HEK293 (cell line): ENCODE results near the gene SVOPL.

Source experiments
- CTCF ChIA-PET: fragments of 350-600 bp; formaldehyde crosslinking; extraction: SDS; loops from one replicate; lab custom pipeline; 2021; ENCODE audit warnings: antibody characterized with exemption; lab: Yijun Ruan, JAX
- POLR2A ChIA-PET: fragments of 300-600 bp; formaldehyde crosslinking; extraction: SDS; loops from one replicate; lab custom pipeline; 2020; ENCODE audit warnings: antibody characterized with exemption, inconsistent platforms; lab: Yijun Ruan, JAX
- H3K27ac ChIP-seq: fragments of 200-500 bp; sonication (Bioruptor generic); 2 replicates; pipeline ENCODE4 v1.5.1; 2014; ENCODE audit warnings: low read depth, low read length, control low read depth, inconsistent platforms; ENCODE audit errors: extremely low read depth
- H3K36me3 ChIP-seq, 2 experiments: fragments of 200-500 bp in 1 of 2; sonication (Bioruptor generic) in 1 of 2; 1 replicate in 1 of 2; 2 replicates in 1 of 2; pipeline ENCODE4 v1.5.1; 2014 to 2017; ENCODE audit warnings: inconsistent platforms in 2 of 2, low read length in 2 of 2; ENCODE audit not compliant: control insufficient read depth in 2 of 2, insufficient read depth in 1 of 2
- H3K4me1 ChIP-seq: fragments of 200-500 bp; sonication (Bioruptor generic); 2 replicates; pipeline ENCODE4 v1.5.1; 2014; ENCODE audit warnings: mild to moderate bottlenecking, low read length, inconsistent platforms; ENCODE audit not compliant: control insufficient read depth, insufficient read depth
- H3K4me3 ChIP-seq: 2 replicates; pipeline ENCODE4 v1.5.1; 2011; ENCODE audit warnings: low read depth, mild to moderate bottlenecking, control low read depth, low read length, moderate library complexity
- H3K9me3 ChIP-seq: fragments of 200-500 bp; sonication (Bioruptor generic); 2 replicates; pipeline ENCODE4 v1.5.1; 2014; ENCODE audit warnings: low read depth, low read length, inconsistent platforms; ENCODE audit not compliant: control insufficient read depth, insufficient read depth
- BCL11B ChIP-seq: fragments of 450-650 bp; formaldehyde crosslinking; IDR thresholded peaks from 2 replicates; pipeline ENCODE4 v1.5.1; 2016; ENCODE audit warnings: low read depth, missing biosample characterization, missing genetic modification characterization
- KLF1 ChIP-seq: fragments of 450-650 bp; formaldehyde crosslinking; IDR thresholded peaks from 2 replicates; pipeline ENCODE4 v1.5.1; 2016; ENCODE audit warnings: missing biosample characterization, missing genetic modification characterization
- KLF7 ChIP-seq: fragments of 450-650 bp; formaldehyde crosslinking; IDR thresholded peaks from 2 replicates; pipeline ENCODE4 v1.5.1; 2016; ENCODE audit warnings: missing biosample characterization, missing genetic modification characterization, borderline replicate concordance
- MEIS1 ChIP-seq: sonication (generic); formaldehyde crosslinking; IDR thresholded peaks from 2 replicates; pipeline ENCODE4 v1.8.1; 2022; ENCODE audit warnings: missing genetic modification reagents, mild to moderate bottlenecking, borderline replicate concordance
- SETDB1 ChIP-seq: IDR thresholded peaks from one replicate; pipeline ENCODE4 v1.6.1; 2017; ENCODE audit warnings: mild to moderate bottlenecking, low read length, moderate library complexity, mixed read lengths; ENCODE audit not compliant: insufficient read length
- ZBTB1 ChIP-seq: fragments of 450-650 bp; formaldehyde crosslinking; IDR thresholded peaks from 2 replicates; pipeline ENCODE4 v1.5.1; 2016; ENCODE audit warnings: missing biosample characterization, missing genetic modification characterization
- ZNF157 ChIP-seq: fragments of 450-650 bp; formaldehyde crosslinking; IDR thresholded peaks from 2 replicates; pipeline ENCODE4 v1.5.1; 2016; ENCODE audit warnings: missing biosample characterization, missing genetic modification characterization
- ZNF341 ChIP-seq: fragments of 450-650 bp; formaldehyde crosslinking; IDR thresholded peaks from 2 replicates; pipeline ENCODE4; 2016; ENCODE audit warnings: low read depth, missing biosample characterization, missing genetic modification characterization
- ZNF366 ChIP-seq: fragments of 450-650 bp; formaldehyde crosslinking; conservative IDR thresholded peaks from 2 replicates; pipeline ENCODE4 v1.5.1; 2016; ENCODE audit warnings: missing biosample characterization, missing genetic modification characterization
- ZNF391 ChIP-seq: fragments of 450-650 bp; formaldehyde crosslinking; IDR thresholded peaks from 2 replicates; pipeline ENCODE4 v1.5.1; 2016; ENCODE audit warnings: low read depth, missing biosample characterization, missing genetic modification characterization, borderline replicate concordance
- ZNF394 ChIP-seq: fragments of 450-650 bp; formaldehyde crosslinking; IDR thresholded peaks from 2 replicates; pipeline ENCODE4 v1.5.1; 2016; ENCODE audit warnings: missing biosample characterization, missing genetic modification characterization, mild to moderate bottlenecking, moderate library complexity, borderline replicate concordance
- ZNF416 ChIP-seq: fragments of 450-650 bp; formaldehyde crosslinking; IDR thresholded peaks from 2 replicates; pipeline ENCODE4 v1.5.1; 2016; ENCODE audit warnings: missing biosample characterization, missing genetic modification characterization
- ZNF561 ChIP-seq: fragments of 450-650 bp; IDR thresholded peaks from 2 replicates; pipeline ENCODE4 v1.5.1; 2018; ENCODE audit warnings: missing biosample characterization, missing genetic modification characterization, borderline replicate concordance
- ZNF623 ChIP-seq: fragments of 450-650 bp; formaldehyde crosslinking; IDR thresholded peaks from 2 replicates; pipeline ENCODE4 v1.5.1; 2016; ENCODE audit warnings: missing biosample characterization, missing genetic modification characterization
- ZNF660 ChIP-seq: fragments of 450-650 bp; IDR thresholded peaks from 2 replicates; pipeline ENCODE4 v1.5.1; 2018; ENCODE audit warnings: missing biosample characterization, mild to moderate bottlenecking, missing genetic modification characterization
- ZNF777 ChIP-seq: fragments of 450-650 bp; formaldehyde crosslinking; IDR thresholded peaks from 2 replicates; pipeline ENCODE4 v1.5.1; 2017; ENCODE audit warnings: missing biosample characterization, missing genetic modification characterization, borderline replicate concordance
- ZNF837 ChIP-seq: fragments of 450-650 bp; formaldehyde crosslinking; IDR thresholded peaks from 2 replicates; pipeline ENCODE4 v1.5.1; 2016; ENCODE audit warnings: missing biosample characterization, missing genetic modification characterization
- ZNF843 ChIP-seq: fragments of 450-650 bp; formaldehyde crosslinking; IDR thresholded peaks from 2 replicates; pipeline ENCODE4 v1.5.1; 2016; ENCODE audit warnings: missing biosample characterization, missing genetic modification characterization
- TF ChIP-seq, protein P1 (sequence below): fragments of 450-650 bp; formaldehyde crosslinking; IDR thresholded peaks from 2 replicates; pipeline ENCODE4 v1.5.1; 2016; ENCODE audit warnings: missing biosample characterization, missing genetic modification characterization, borderline replicate concordance
- TF ChIP-seq, protein P2 (sequence below): fragments of 450-650 bp; formaldehyde crosslinking; IDR thresholded peaks from 2 replicates; pipeline ENCODE4 v1.5.1; 2016; ENCODE audit warnings: missing biosample characterization, missing genetic modification characterization
- TF ChIP-seq, protein P3 (sequence below): fragments of 450-650 bp; formaldehyde crosslinking; IDR thresholded peaks from 2 replicates; pipeline ENCODE4 v1.5.1; 2016; ENCODE audit warnings: missing biosample characterization, missing genetic modification characterization

The SVOPL gene

DNA sequence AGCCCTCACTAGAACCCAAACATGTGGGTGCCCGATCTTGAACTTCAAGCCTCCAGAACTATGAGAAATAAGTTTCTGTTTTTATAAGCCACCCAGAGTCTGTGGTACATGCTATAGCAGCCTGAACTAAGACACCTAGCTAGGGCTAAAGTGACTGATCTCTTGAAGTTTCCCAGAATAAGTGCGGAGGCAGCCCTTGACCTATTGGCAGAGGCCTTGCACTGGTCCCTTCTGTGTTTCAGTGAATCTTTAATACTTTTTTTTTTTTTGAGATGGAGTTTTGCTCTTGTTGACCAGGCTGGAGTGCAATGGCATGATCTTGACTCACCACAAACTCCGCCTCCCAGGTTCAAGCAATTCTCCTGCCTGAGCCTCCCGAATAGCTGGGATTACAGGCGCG lies 85.1 kb downstream of the SVOPL start:
- no peaks in the 10 kb centered on the region for H3K4me1 ChIP-seq
- no peaks in the 10 kb centered on the region for H3K36me3 ChIP-seq
- TF ChIP-seq, protein P1, sequence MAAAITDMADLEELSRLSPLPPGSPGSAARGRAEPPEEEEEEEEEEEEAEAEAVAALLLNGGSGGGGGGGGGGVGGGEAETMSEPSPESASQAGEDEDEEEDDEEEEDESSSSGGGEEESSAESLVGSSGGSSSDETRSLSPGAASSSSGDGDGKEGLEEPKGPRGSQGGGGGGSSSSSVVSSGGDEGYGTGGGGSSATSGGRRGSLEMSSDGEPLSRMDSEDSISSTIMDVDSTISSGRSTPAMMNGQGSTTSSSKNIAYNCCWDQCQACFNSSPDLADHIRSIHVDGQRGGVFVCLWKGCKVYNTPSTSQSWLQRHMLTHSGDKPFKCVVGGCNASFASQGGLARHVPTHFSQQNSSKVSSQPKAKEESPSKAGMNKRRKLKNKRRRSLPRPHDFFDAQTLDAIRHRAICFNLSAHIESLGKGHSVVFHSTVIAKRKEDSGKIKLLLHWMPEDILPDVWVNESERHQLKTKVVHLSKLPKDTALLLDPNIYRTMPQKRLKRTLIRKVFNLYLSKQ (tag by site-specific recombination) = no peak
- TF ChIP-seq, protein P2, sequence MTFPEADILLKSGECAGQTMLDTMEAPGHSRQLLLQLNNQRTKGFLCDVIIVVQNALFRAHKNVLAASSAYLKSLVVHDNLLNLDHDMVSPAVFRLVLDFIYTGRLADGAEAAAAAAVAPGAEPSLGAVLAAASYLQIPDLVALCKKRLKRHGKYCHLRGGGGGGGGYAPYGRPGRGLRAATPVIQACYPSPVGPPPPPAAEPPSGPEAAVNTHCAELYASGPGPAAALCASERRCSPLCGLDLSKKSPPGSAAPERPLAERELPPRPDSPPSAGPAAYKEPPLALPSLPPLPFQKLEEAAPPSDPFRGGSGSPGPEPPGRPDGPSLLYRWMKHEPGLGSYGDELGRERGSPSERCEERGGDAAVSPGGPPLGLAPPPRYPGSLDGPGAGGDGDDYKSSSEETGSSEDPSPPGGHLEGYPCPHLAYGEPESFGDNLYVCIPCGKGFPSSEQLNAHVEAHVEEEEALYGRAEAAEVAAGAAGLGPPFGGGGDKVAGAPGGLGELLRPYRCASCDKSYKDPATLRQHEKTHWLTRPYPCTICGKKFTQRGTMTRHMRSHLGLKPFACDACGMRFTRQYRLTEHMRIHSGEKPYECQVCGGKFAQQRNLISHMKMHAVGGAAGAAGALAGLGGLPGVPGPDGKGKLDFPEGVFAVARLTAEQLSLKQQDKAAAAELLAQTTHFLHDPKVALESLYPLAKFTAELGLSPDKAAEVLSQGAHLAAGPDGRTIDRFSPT (tag by site-specific recombination) = no peak
- TF ChIP-seq KLF7 (tag by site-specific recombination) (no peak), ZNF843 (tag by site-specific recombination) (no peak), ZNF394 (tag by site-specific recombination) (no peak), ZNF391 (tag by site-specific recombination) (no peak), ZBTB1 (tag by site-specific recombination) (no peak), ZNF561 (tag by site-specific recombination) (no peak), ZNF660 (no peak), MEIS1 (CRISPR knock-in tag) (no peak), KLF1 (tag by site-specific recombination) (no peak), ZNF777 (no peak), ZNF623 (tag by site-specific recombination) (no peak), ZNF157 (tag by site-specific recombination) (no peak), ZNF416 (no peak)
- TF ChIP-seq, protein P3, sequence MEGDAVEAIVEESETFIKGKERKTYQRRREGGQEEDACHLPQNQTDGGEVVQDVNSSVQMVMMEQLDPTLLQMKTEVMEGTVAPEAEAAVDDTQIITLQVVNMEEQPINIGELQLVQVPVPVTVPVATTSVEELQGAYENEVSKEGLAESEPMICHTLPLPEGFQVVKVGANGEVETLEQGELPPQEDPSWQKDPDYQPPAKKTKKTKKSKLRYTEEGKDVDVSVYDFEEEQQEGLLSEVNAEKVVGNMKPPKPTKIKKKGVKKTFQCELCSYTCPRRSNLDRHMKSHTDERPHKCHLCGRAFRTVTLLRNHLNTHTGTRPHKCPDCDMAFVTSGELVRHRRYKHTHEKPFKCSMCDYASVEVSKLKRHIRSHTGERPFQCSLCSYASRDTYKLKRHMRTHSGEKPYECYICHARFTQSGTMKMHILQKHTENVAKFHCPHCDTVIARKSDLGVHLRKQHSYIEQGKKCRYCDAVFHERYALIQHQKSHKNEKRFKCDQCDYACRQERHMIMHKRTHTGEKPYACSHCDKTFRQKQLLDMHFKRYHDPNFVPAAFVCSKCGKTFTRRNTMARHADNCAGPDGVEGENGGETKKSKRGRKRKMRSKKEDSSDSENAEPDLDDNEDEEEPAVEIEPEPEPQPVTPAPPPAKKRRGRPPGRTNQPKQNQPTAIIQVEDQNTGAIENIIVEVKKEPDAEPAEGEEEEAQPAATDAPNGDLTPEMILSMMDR (tag by site-specific recombination) = no peak
- CTCF ChIA-PET = interaction anchor here (0.6 kb wide), 1 partner anchor 453 kb away, joined by 3 read pairs; no protein-coding TSS in a partner anchor
- no peak overlapping the region for H3K4me3 ChIP-seq
- no peaks in the 10 kb centered on the region for H3K9me3 ChIP-seq
- POLR2A ChIA-PET = no interaction called here
- H3K27ac ChIP-seq = no peak overlapping the region

DNA sequence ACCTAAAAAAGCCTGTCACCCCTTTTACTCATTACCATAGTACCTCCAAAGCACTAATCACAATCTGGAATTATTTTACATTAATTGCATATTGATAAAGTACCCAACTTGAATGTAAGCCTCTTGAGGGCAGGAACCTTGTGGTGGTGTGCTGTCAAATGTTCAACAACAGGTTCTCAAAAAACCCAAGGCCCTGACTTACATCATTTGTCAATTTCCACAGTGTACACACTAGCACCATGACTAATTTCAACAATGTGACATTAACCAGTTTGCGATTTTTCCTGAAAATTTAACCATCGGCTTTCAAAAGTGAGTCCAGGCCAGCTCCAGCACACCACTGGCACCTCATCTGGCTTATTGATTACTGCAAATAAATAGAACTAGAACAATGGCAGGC lies 87.5 kb downstream of the SVOPL start:
- H3K9me3 ChIP-seq = no peaks in the 10 kb centered on the region
- H3K36me3 ChIP-seq = no peaks in the 10 kb centered on the region
- H3K4me3 ChIP-seq = no peak overlapping the region
- CTCF ChIA-PET = no interaction called here
- POLR2A ChIA-PET = no interaction called here
- no peaks in the 10 kb centered on the region for H3K4me1 ChIP-seq
- H3K27ac ChIP-seq = no peak overlapping the region
- TF ChIP-seq ZNF843 (tag by site-specific recombination) (no peak), BCL11B (tag by site-specific recombination) (no peak), SETDB1 (peak; percentile 68), ZNF341 (no peak), ZNF837 (tag by site-specific recombination) (no peak), ZNF366 (tag by site-specific recombination) (no peak)
